HG02943 (cell line): ENCODE results near the gene ANKIB1.

ENCODE experiments used
- ATAC-seq: cut with Tn5 transposase; IDR thresholded peaks from one replicate; pipeline ENCODE4 v1.9.1; 2021; ENCODE audit warnings: mild to moderate bottlenecking, low read depth, moderate library complexity; ENCODE audit not compliant: unreplicated experiment

ANKIB1 gene

GRCh38 chr7:92446869-92447344 lies 201.1 kb downstream of the ANKIB1 start:
- ATAC-seq: no peak

GRCh38 chr7:92447345-92448204 lies 201.8 kb downstream of the ANKIB1 start, which contains the start of gene GATAD1:
Gene GATAD1 (plus strand): TSS chr7:92447482. CDS start chr7:92447730, 248 bp downstream.
- peak; percentile 85 for ATAC-seq

DNA sequence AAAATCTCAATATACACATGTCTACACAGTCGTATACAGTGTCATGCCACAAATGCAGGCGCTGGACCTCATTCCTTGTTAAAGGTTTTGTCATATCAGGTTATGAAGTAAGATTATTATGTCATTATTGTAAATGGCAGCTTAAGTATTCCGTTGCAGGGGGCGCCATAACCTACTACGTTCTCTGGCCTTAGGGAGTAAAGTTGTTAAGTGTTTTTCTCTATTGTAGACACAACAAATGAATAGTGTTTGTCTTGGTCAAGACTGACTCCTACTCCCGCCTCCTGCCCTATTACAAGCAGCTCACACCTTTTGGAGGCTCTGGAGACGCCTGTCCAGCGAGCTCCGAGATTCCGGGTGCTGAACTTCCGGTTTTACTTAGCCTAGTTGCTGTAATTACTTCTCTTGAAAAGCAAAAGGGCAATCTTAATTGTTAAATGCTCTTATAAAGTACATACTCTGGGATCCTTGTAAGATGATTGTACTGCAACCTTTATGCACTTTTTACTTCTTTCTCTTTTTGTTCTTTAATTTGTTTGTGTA lies 202.5 kb downstream of the ANKIB1 start:
- peak; percentile 42 for ATAC-seq
